ENCODE results near the gene FGFR4.

FGFR4 gene

GRCh38 chr5:177093803-177094202, 7.1 kb downstream of the FGFR4 start:
- Histone ChIP-seq H3K27ac (ENCODE audit: low read length) (no peak overlapping the region), H3K9ac (ENCODE audit: low read length in 2 of 2) (no peak overlapping the region), H3K27me3 (ENCODE audit: control insufficient read depth in 1 of 2, insufficient read depth in 2 of 2, low read length in 2 of 2) (peaks cover 8% of the 10 kb centered on the region in 2 donors), H3K9me3 (ENCODE audit: control insufficient read depth in 2 of 2, low read length in 2 of 2) (no peaks in the 10 kb centered on the region), H3K4me3 (ENCODE audit: low read length in 2 of 2) (no peak overlapping the region), H3K36me3 (ENCODE audit: control insufficient read depth in 2 of 2, insufficient read depth in 2 of 2, low read length in 2 of 2) (no peaks in the 10 kb centered on the region), H3K4me1 (ENCODE audit: control insufficient read depth, insufficient read depth, low read length) (peaks cover 31% of the 10 kb centered on the region)

GRCh38 chr5:177094224-177095087, 7.7 kb downstream of the FGFR4 start:
- peaks cover 3 to 6% of the 10 kb centered on the region in 2 donors for H3K27me3 ChIP-seq (ENCODE audit: control insufficient read depth in 1 of 2, insufficient read depth in 2 of 2, low read length in 2 of 2)
- H3K9ac ChIP-seq (ENCODE audit: low read length in 2 of 2) = no peak overlapping the region
- H3K4me3 ChIP-seq (ENCODE audit: low read length in 2 of 2) = no peak overlapping the region
- H3K9me3 ChIP-seq (ENCODE audit: control insufficient read depth in 2 of 2, low read length in 2 of 2) = no peaks in the 10 kb centered on the region
- no peak overlapping the region for H3K27ac ChIP-seq (ENCODE audit: low read length)
- peaks cover 30% of the 10 kb centered on the region for H3K4me1 ChIP-seq (ENCODE audit: control insufficient read depth, insufficient read depth, low read length)
- H3K36me3 ChIP-seq (ENCODE audit: control insufficient read depth in 2 of 2, insufficient read depth in 2 of 2, low read length in 2 of 2) = no peaks in the 10 kb centered on the region

- H3K27me3 ChIP-seq (ENCODE audit: control insufficient read depth in 1 of 2, insufficient read depth in 2 of 2, low read length in 2 of 2) = peaks cover 0 to under 1% of the 10 kb centered on the region in 2 donors
- H3K36me3 ChIP-seq (ENCODE audit: control insufficient read depth in 2 of 2, insufficient read depth in 2 of 2, low read length in 2 of 2) = no peaks in the 10 kb centered on the region
- H3K4me1 ChIP-seq (ENCODE audit: control insufficient read depth, insufficient read depth, low read length) = peaks cover 26% of the 10 kb centered on the region
- H3K9me3 ChIP-seq (ENCODE audit: control insufficient read depth in 2 of 2, low read length in 2 of 2) = no peaks in the 10 kb centered on the region
- no peak overlapping the region for H3K4me3 ChIP-seq (ENCODE audit: low read length in 2 of 2)
- H3K27ac ChIP-seq (ENCODE audit: low read length) = no peak overlapping the region
- no peak overlapping the region for H3K9ac ChIP-seq (ENCODE audit: low read length in 2 of 2)
Observed at GRCh38 chr5:177095088-177095669, 8.5 kb downstream of the FGFR4 start.

- H3K4me3 ChIP-seq (ENCODE audit: low read length in 2 of 2) = no peak overlapping the region
- no peak overlapping the region for H3K27ac ChIP-seq (ENCODE audit: low read length)
- H3K27me3 ChIP-seq (ENCODE audit: control insufficient read depth in 1 of 2, insufficient read depth in 2 of 2, low read length in 2 of 2) = peaks cover 2 to 5% of the 10 kb centered on the region in 2 donors
- H3K9ac ChIP-seq (ENCODE audit: low read length in 2 of 2) = no peak overlapping the region
- no peaks in the 10 kb centered on the region for H3K9me3 ChIP-seq (ENCODE audit: control insufficient read depth in 2 of 2, low read length in 2 of 2)
- H3K36me3 ChIP-seq (ENCODE audit: control insufficient read depth in 2 of 2, insufficient read depth in 2 of 2, low read length in 2 of 2) = no peaks in the 10 kb centered on the region
- peaks cover 26% of the 10 kb centered on the region for H3K4me1 ChIP-seq (ENCODE audit: control insufficient read depth, insufficient read depth, low read length)
Observed at GRCh38 chr5:177096162-177097015, 9.7 kb downstream of the FGFR4 start.

- H3K4me3 ChIP-seq (ENCODE audit: low read length in 2 of 2) = no peak overlapping the region
- H3K9ac ChIP-seq (ENCODE audit: low read length in 2 of 2) = no peak overlapping the region
- H3K4me1 ChIP-seq (ENCODE audit: control insufficient read depth, insufficient read depth, low read length) = peaks cover 26% of the 10 kb centered on the region
- H3K27me3 ChIP-seq (ENCODE audit: control insufficient read depth in 1 of 2, insufficient read depth in 2 of 2, low read length in 2 of 2) = peaks cover 2 to 5% of the 10 kb centered on the region in 2 donors
- no peaks in the 10 kb centered on the region for H3K36me3 ChIP-seq (ENCODE audit: control insufficient read depth in 2 of 2, insufficient read depth in 2 of 2, low read length in 2 of 2)
- no peak overlapping the region for H3K27ac ChIP-seq (ENCODE audit: low read length)
- no peaks in the 10 kb centered on the region for H3K9me3 ChIP-seq (ENCODE audit: control insufficient read depth in 2 of 2, low read length in 2 of 2)
Observed at GRCh38 chr5:177097016-177097985, 10.6 kb downstream of the FGFR4 start.

- peaks cover 2 to 5% of the 10 kb centered on the region in 2 donors for H3K27me3 ChIP-seq (ENCODE audit: control insufficient read depth in 1 of 2, insufficient read depth in 2 of 2, low read length in 2 of 2)
- H3K9ac ChIP-seq (ENCODE audit: low read length in 2 of 2) = no peak overlapping the region
- no peaks in the 10 kb centered on the region for H3K9me3 ChIP-seq (ENCODE audit: control insufficient read depth in 2 of 2, low read length in 2 of 2)
- no peak overlapping the region for H3K4me3 ChIP-seq (ENCODE audit: low read length in 2 of 2)
- no peaks in the 10 kb centered on the region for H3K36me3 ChIP-seq (ENCODE audit: control insufficient read depth in 2 of 2, insufficient read depth in 2 of 2, low read length in 2 of 2)
- peaks cover 26% of the 10 kb centered on the region for H3K4me1 ChIP-seq (ENCODE audit: control insufficient read depth, insufficient read depth, low read length)
- no peak overlapping the region for H3K27ac ChIP-seq (ENCODE audit: low read length)
Observed at GRCh38 chr5:177098120-177098469, 11.4 kb downstream of the FGFR4 start.

- Histone ChIP-seq H3K9me3 (ENCODE audit: control insufficient read depth in 2 of 2, low read length in 2 of 2) (no peaks in the 10 kb centered on the region), H3K27ac (ENCODE audit: low read length) (no peak overlapping the region), H3K4me1 (ENCODE audit: control insufficient read depth, insufficient read depth, low read length) (peaks cover 26% of the 10 kb centered on the region), H3K4me3 (ENCODE audit: low read length in 2 of 2) (no peak overlapping the region), H3K27me3 (ENCODE audit: control insufficient read depth in 1 of 2, insufficient read depth in 2 of 2, low read length in 2 of 2) (peaks cover 2 to 5% of the 10 kb centered on the region in 2 donors), H3K9ac (ENCODE audit: low read length in 2 of 2) (no peak overlapping the region), H3K36me3 (ENCODE audit: control insufficient read depth in 2 of 2, insufficient read depth in 2 of 2, low read length in 2 of 2) (no peaks in the 10 kb centered on the region)
Observed at GRCh38 chr5:177098470-177099141, 11.9 kb downstream of the FGFR4 start.

GRCh38 chr5:177099422-177100093, 12.8 kb downstream of the FGFR4 start:
- H3K4me3 ChIP-seq (ENCODE audit: low read length in 2 of 2) = no peak overlapping the region
- no peak overlapping the region for H3K27ac ChIP-seq (ENCODE audit: low read length)
- H3K9ac ChIP-seq (ENCODE audit: low read length in 2 of 2) = no peak overlapping the region
- no peaks in the 10 kb centered on the region for H3K36me3 ChIP-seq (ENCODE audit: control insufficient read depth in 2 of 2, insufficient read depth in 2 of 2, low read length in 2 of 2)
- no peaks in the 10 kb centered on the region for H3K9me3 ChIP-seq (ENCODE audit: control insufficient read depth in 2 of 2, low read length in 2 of 2)
- peaks cover 23% of the 10 kb centered on the region for H3K4me1 ChIP-seq (ENCODE audit: control insufficient read depth, insufficient read depth, low read length)
- peaks cover 2 to 11% of the 10 kb centered on the region in 2 donors for H3K27me3 ChIP-seq (ENCODE audit: control insufficient read depth in 1 of 2, insufficient read depth in 2 of 2, low read length in 2 of 2)

GRCh38 chr5:177100714-177101121, 14.0 kb downstream of the FGFR4 start:
- Histone ChIP-seq H3K9me3 (ENCODE audit: control insufficient read depth in 2 of 2, low read length in 2 of 2) (no peaks in the 10 kb centered on the region), H3K4me3 (ENCODE audit: low read length in 2 of 2) (no peak overlapping the region), H3K9ac (ENCODE audit: low read length in 2 of 2) (no peak overlapping the region), H3K27ac (ENCODE audit: low read length) (no peak overlapping the region), H3K4me1 (ENCODE audit: control insufficient read depth, insufficient read depth, low read length) (peaks cover 17% of the 10 kb centered on the region), H3K27me3 (ENCODE audit: control insufficient read depth in 1 of 2, insufficient read depth in 2 of 2, low read length in 2 of 2) (peaks cover 2 to 12% of the 10 kb centered on the region in 2 donors), H3K36me3 (ENCODE audit: control insufficient read depth in 2 of 2, insufficient read depth in 2 of 2, low read length in 2 of 2) (no peaks in the 10 kb centered on the region)

Data from stomach smooth muscle (tissue), 2 donors.